MG63 (cell line): ENCODE data around the gene HDAC9. TPM values are rescaled to one million over a fixed set of nuclear protein-coding genes. Genes with fewer than 3 reads are reported as not detected.
"Not testable (repeated sequence)": the region's sequence is repeated elsewhere in the genome, so short reads cannot be mapped to it uniquely, and the experiment has no call there.

Source experiments
- DNase-seq: peaks from one replicate; pipeline ENCODE4 v3.0.0-alpha.2; 2020
- H3K27me3 ChIP-seq: fragments of 250-450 bp; sonication (Bioruptor Pico); 2 replicates; pipeline ENCODE4 v1.5.1; 2020; ENCODE audit warnings: mild to moderate bottlenecking, moderate library complexity
- H3K36me3 ChIP-seq: fragments of 250-450 bp; sonication (Bioruptor Pico); 2 replicates; pipeline ENCODE4 v1.5.1; 2020; ENCODE audit warnings: mild to moderate bottlenecking, moderate library complexity
- H3K4me3 ChIP-seq: fragments of 250-450 bp; sonication (Bioruptor Pico); 2 replicates; pipeline ENCODE4 v1.5.1; 2020; ENCODE audit warnings: mild to moderate bottlenecking, moderate library complexity
- H3K9me3 ChIP-seq: fragments of 250-450 bp; sonication (Bioruptor Pico); 2 replicates; pipeline ENCODE4 v1.5.1; 2020; ENCODE audit warnings: mild to moderate bottlenecking, moderate library complexity
- total RNA-seq: library from RNA; depleted of rRNA; stranded (reverse); fragments of >200 nt; shearing (Covaris generic); gene quantifications from 2 replicates; pipeline ENCODE4 v1.2.3, GENCODE V29; 2014; ENCODE audit warnings: low replicate concordance

HDAC9 gene
- total RNA-seq, 1 experiment from 2014 or later = 0.03 TPM

DNA sequence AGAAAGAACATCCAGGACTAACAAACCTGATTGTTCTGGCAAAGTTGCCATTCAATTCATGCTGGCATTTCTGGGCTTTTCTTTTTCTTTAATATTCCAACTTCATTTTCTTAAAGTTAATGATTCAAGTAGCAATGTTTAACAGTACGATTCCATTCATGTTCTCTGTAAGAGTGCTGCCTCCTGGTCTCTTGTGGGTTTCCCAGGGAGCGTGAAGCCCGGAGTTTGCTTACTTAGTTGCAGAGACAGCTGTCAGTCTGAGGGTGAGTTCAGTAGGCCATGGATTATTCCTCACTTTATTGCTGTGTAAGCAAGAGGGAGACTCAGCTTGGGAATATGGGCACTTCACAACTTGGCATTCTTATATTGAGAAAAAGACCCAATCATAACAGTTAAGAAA lies 479.7 kb downstream of the HDAC9 start:
- DNase-seq = no peak
- Histone ChIP-seq H3K9me3 (no peaks in the 10 kb centered on the region), H3K4me3 (no peak overlapping the region), H3K36me3 (no peaks in the 10 kb centered on the region), H3K27me3 (no peaks in the 10 kb centered on the region)

GRCh38 chr7:18975689-18976280 lies 480.2 kb downstream of the HDAC9 start:
- Histone ChIP-seq H3K4me3 (no peak overlapping the region), H3K36me3 (no peaks in the 10 kb centered on the region), H3K27me3 (no peaks in the 10 kb centered on the region), H3K9me3 (no peaks in the 10 kb centered on the region)
- no peak for DNase-seq

- no peaks in the 10 kb centered on the region for H3K27me3 ChIP-seq
- H3K36me3 ChIP-seq = no peaks in the 10 kb centered on the region
- H3K9me3 ChIP-seq = no peaks in the 10 kb centered on the region
- H3K4me3 ChIP-seq = no peak overlapping the region
- DNase-seq = no peak
These were observed 481.3 kb downstream of the HDAC9 start for GRCh38 chr7:18976715-18977471.

DNA sequence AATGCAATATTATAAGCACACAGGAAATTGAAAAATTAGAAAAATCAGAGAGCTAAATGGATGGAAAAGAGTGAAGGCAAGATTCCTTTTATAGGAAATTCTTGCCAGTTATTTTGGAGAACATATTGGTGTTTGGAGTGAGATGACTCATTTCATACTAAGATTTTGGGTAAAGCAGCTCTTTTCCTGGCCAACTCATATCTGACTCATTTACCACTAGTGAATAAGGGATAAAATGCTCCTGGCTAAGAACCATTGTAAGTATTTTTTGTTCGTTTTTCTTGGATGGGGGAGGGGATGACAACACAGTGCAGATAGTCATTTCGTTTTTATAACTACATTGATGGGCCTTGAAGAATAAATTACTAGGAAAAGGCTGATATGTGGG lies 482.6 kb downstream of the HDAC9 start:
- DNase-seq = no peak
- no peaks in the 10 kb centered on the region for H3K27me3 ChIP-seq
- H3K9me3 ChIP-seq = no peaks in the 10 kb centered on the region
- H3K36me3 ChIP-seq = no peaks in the 10 kb centered on the region
- no peak overlapping the region for H3K4me3 ChIP-seq

- not testable (repeated sequence) for H3K4me3 ChIP-seq, H3K36me3 ChIP-seq, H3K27me3 ChIP-seq, DNase-seq, H3K9me3 ChIP-seq
These were observed 495.2 kb downstream of the HDAC9 start for GRCh38 chr7:18990700-18991099.

DNA sequence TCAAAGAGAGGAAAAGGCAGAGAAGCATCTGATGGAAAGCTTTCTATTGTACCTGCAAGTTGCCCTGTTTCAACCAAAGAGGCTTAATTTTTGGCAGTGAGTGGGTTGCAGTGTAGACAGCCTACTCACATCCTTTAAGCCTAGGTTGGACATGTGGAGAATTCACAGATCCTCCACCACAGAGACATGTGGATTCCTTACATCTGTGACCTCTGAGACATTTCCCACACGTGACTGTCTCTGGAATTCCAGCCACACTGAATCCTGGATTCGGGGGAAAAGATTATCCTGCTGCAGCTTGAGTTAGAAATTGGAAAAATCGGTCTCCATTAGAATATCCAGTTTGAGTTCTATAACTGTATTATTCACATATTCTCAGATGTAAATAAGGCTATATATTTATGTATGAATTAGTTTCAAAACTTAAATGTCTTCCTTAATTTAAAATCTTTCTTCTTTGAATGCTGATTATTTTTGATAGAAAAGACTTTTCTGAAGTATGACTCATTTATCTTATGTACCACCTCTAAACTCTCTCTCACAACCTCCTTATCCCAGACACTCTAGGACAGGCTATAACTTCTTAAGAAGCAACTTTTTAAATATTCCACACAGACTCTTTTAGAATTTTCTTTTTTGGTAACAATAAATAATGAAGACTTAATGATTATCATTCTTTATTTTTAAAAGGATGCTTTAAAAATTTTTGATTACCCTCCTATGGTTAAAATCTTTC lies 498.6 kb downstream of the HDAC9 start:
- Histone ChIP-seq H3K9me3 (no peaks in the 10 kb centered on the region), H3K36me3 (no peaks in the 10 kb centered on the region), H3K27me3 (no peaks in the 10 kb centered on the region), H3K4me3 (no peak overlapping the region)
- DNase-seq = no peak

DNA sequence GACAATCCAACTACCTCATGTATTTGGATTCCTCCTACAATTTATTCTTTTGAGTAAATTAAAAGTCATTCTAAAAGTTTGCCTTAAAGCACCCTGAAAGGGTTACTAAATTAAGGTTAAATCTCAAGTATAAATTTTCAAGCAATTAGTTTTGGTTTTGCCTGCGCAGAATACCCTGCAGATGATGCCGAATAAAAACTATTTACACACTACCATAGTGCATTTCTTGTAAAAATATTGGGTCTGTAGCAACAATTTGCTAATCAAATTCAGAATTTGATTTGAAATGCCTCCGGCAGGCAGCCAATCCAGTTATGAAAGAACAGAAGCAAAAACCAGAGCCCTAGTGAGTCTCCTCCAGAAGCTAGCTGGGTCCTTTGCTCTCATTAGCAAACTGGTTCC lies 499.7 kb downstream of the HDAC9 start:
- no peaks in the 10 kb centered on the region for H3K27me3 ChIP-seq
- DNase-seq = no peak
- no peaks in the 10 kb centered on the region for H3K9me3 ChIP-seq
- H3K4me3 ChIP-seq = no peak overlapping the region
- no peaks in the 10 kb centered on the region for H3K36me3 ChIP-seq

DNA sequence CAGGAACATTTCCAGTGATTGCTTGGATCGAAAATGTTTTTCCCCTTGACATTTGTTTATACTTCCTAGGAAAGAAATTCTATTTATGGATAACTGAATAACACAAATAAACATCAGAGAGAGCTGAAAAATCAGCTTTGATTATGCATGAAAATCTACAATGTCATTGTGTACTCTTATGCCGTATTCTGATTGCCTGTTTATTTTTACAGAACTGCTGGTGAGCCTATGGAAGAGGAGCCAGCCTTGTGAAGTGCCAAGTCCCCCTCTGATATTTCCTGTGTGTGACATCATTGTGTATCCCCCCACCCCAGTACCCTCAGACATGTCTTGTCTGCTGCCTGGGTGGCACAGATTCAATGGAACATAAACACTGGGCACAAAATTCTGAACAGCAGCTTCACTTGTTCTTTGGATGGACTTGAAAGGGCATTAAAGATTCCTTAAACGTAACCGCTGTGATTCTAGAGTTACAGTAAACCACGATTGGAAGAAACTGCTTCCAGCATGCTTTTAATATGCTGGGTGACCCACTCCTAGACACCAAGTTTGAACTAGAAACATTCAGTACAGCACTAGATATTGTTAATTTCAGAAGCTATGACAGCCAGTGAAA lies 500.4 kb downstream of the HDAC9 start:
- no peaks in the 10 kb centered on the region for H3K9me3 ChIP-seq
- H3K4me3 ChIP-seq = no peak overlapping the region
- no peaks in the 10 kb centered on the region for H3K36me3 ChIP-seq
- DNase-seq = peak; percentile 72
- no peaks in the 10 kb centered on the region for H3K27me3 ChIP-seq

- no peak for DNase-seq
These were observed 501.0 kb downstream of the HDAC9 start for GRCh38 chr7:18996583-18996982.

GRCh38 chr7:18997477-18998150 lies 502.1 kb downstream of the HDAC9 start:
- no peaks in the 10 kb centered on the region for H3K9me3 ChIP-seq
- no peaks in the 10 kb centered on the region for H3K27me3 ChIP-seq
- H3K4me3 ChIP-seq = no peak overlapping the region
- no peak for DNase-seq
- H3K36me3 ChIP-seq = no peaks in the 10 kb centered on the region

More at GRCh38 chr7:18996583-18996982, 501.0 kb downstream of the HDAC9 start:
- Histone ChIP-seq H3K27me3 (no peaks in the 10 kb centered on the region), H3K4me3 (no peak overlapping the region), H3K9me3 (no peaks in the 10 kb centered on the region), H3K36me3 (no peaks in the 10 kb centered on the region)

DNA sequence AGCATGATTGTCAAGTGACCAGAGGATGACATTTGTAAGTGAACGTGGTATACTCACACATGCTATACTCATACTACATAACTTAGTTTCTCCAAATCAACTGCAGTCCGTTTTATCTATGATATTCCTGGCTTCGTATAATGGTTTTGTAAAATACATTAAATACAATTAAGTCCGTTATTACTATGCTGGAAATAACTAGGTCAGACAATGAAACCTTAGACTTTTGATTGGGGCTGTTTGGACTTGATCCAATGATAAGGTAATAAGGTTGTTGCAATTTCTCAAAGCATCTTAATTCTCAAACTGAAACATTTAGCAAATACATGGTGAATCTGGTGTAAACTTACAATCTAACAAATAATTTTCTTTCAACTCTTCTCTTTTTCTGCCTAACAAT lies 504.9 kb downstream of the HDAC9 start:
- H3K4me3 ChIP-seq = no peak overlapping the region
- DNase-seq = no peak
- no peaks in the 10 kb centered on the region for H3K36me3 ChIP-seq
- H3K9me3 ChIP-seq = no peaks in the 10 kb centered on the region
- no peaks in the 10 kb centered on the region for H3K27me3 ChIP-seq

DNA sequence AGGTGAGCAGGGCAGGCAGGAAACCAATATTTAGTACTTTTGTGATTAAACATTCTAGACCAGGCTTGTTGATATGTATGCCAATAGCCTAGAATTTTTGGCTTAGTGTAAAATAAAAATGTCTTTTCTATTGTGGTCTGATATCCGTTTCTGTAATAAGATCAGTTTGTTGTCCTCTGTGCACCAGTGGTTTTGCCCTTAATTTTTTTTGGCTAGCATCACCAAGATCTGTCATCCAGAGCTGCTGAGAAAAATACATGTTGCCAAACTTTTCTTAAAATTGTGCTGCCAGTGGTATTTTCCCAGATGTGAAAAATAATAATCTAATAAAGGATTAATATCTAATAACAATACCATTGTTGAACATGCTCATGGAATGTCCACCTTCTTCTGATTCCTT lies 506.3 kb downstream of the HDAC9 start:
- Histone ChIP-seq H3K4me3 (no peak overlapping the region), H3K9me3 (no peaks in the 10 kb centered on the region), H3K27me3 (no peaks in the 10 kb centered on the region), H3K36me3 (no peaks in the 10 kb centered on the region)
- no peak for DNase-seq

GRCh38 chr7:19009241-19009935 lies 513.8 kb downstream of the HDAC9 start:
- H3K4me3 ChIP-seq = no peak overlapping the region
- H3K27me3 ChIP-seq = no peaks in the 10 kb centered on the region
- no peak for DNase-seq
- H3K9me3 ChIP-seq = no peaks in the 10 kb centered on the region
- no peaks in the 10 kb centered on the region for H3K36me3 ChIP-seq

DNA sequence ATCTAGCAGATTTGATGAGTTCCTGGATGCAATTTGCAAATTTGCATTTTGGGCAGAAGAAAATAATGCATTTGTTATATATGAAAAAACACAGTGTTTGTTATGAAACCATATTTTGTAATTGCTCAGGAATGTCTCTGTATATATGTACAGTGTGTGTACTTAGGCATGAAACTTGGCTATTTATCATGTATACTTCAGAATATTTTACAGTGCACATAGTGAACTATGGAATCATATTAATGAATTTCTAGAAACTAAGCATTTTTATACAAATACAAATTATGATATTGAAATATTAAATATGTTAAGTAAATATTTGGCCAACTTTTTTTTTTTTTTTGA lies 514.4 kb downstream of the HDAC9 start:
- no peak for DNase-seq
- Histone ChIP-seq H3K9me3 (no peaks in the 10 kb centered on the region), H3K27me3 (no peaks in the 10 kb centered on the region), H3K36me3 (no peaks in the 10 kb centered on the region), H3K4me3 (no peak overlapping the region)

- no peak overlapping the region for H3K4me3 ChIP-seq
- H3K27me3 ChIP-seq = no peaks in the 10 kb centered on the region
- no peak for DNase-seq
- peaks cover 7% of the 10 kb centered on the region; the same call in 1 of the 2 replicates for H3K9me3 ChIP-seq
- H3K36me3 ChIP-seq = no peaks in the 10 kb centered on the region
These were observed 515.7 kb downstream of the HDAC9 start for GRCh38 chr7:19011212-19011611.

- Histone ChIP-seq H3K27me3 (no peaks in the 10 kb centered on the region), H3K9me3 (peaks cover 13% of the 10 kb centered on the region; the same call in 1 of the 2 replicates), H3K4me3 (no peak overlapping the region), H3K36me3 (no peaks in the 10 kb centered on the region)
- no peak for DNase-seq
These were observed 519.5 kb downstream of the HDAC9 start for GRCh38 chr7:19015098-19015497.
